ENCODE measurements around the gene TSPAN14. TPM values are rescaled to one million over a fixed set of nuclear protein-coding genes. Genes with fewer than 3 reads are reported as not detected.
"Not testable (repeated sequence)": the region's sequence is repeated elsewhere in the genome, so short reads cannot be mapped to it uniquely, and the experiment has no call there.

Gene TSPAN14
- total RNA-seq, 1 experiment from 2014 or later, result 46.9 TPM

DNA sequence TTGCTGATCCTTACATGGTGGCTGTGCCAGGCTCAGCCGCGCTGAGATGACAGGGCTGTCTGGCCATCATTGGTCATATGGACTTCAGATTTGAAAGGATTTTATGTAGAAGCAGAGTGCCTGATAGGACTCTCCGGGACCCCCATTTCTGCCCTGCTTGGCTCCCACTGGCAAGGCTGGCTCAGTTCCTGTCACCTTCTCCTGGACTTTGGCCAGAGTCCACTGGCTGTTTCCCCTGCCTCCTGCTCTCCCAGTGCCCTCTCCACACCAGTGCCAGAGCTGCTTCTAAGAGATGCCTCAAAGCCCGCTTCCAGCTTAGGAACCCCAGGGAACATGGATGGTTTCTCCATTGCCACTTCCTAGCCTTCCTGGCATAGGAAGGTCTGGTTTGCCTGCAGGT lies 78.5 kb downstream of the TSPAN14 start:
- CTCF ChIA-PET, result no interaction called here

GRCh38 chr10:80534059-80534458 lies 79.9 kb downstream of the TSPAN14 start:
- H3K36me3 Mint-ChIP-seq (ENCODE audit: insufficient read depth, unreplicated experiment); intact Hi-C loops (cut with micrococcal nuclease); H3K27me3 Mint-ChIP-seq (ENCODE audit: insufficient read depth, unreplicated experiment); H3K9me3 Mint-ChIP-seq (ENCODE audit: unreplicated experiment); H3K4me1 Mint-ChIP-seq (ENCODE audit: insufficient read depth, unreplicated experiment); H3K27ac Mint-ChIP-seq (ENCODE audit: low read depth, unreplicated experiment); POLR2A ChIA-PET; BruUV-seq (replicated peaks); DNase-seq (ENCODE audit: unreplicated experiment); CTCF ChIA-PET; H3K4me3 Mint-ChIP-seq (ENCODE audit: unreplicated experiment): not testable (repeated sequence)

More for the DNA sequence above, 78.5 kb downstream of the TSPAN14 start:
- no peak overlapping the region for H3K4me3 Mint-ChIP-seq (ENCODE audit: unreplicated experiment)
- no TSS peak for BruUV-seq (replicated peaks)
- no peak overlapping the region for H3K27ac Mint-ChIP-seq (ENCODE audit: low read depth, unreplicated experiment)
- TF ChIP-seq, protein P1, sequence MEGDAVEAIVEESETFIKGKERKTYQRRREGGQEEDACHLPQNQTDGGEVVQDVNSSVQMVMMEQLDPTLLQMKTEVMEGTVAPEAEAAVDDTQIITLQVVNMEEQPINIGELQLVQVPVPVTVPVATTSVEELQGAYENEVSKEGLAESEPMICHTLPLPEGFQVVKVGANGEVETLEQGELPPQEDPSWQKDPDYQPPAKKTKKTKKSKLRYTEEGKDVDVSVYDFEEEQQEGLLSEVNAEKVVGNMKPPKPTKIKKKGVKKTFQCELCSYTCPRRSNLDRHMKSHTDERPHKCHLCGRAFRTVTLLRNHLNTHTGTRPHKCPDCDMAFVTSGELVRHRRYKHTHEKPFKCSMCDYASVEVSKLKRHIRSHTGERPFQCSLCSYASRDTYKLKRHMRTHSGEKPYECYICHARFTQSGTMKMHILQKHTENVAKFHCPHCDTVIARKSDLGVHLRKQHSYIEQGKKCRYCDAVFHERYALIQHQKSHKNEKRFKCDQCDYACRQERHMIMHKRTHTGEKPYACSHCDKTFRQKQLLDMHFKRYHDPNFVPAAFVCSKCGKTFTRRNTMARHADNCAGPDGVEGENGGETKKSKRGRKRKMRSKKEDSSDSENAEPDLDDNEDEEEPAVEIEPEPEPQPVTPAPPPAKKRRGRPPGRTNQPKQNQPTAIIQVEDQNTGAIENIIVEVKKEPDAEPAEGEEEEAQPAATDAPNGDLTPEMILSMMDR (IDR thresholded peaks at IDR 0.05; ENCODE audit: unreplicated experiment), result no peak
- H3K9me3 Mint-ChIP-seq (ENCODE audit: unreplicated experiment), result no peaks in the 10 kb centered on the region
- no peaks in the 10 kb centered on the region for H3K4me1 Mint-ChIP-seq (ENCODE audit: insufficient read depth, unreplicated experiment)
- POLR2A ChIA-PET, result no interaction called here
- DNase-seq (ENCODE audit: unreplicated experiment), result no peak
- intact Hi-C loops (cut with micrococcal nuclease), result no loop called here
- peaks cover 6% of the 10 kb centered on the region for H3K36me3 Mint-ChIP-seq (ENCODE audit: insufficient read depth, unreplicated experiment)
- no peaks in the 10 kb centered on the region for H3K27me3 Mint-ChIP-seq (ENCODE audit: insufficient read depth, unreplicated experiment)

DNA sequence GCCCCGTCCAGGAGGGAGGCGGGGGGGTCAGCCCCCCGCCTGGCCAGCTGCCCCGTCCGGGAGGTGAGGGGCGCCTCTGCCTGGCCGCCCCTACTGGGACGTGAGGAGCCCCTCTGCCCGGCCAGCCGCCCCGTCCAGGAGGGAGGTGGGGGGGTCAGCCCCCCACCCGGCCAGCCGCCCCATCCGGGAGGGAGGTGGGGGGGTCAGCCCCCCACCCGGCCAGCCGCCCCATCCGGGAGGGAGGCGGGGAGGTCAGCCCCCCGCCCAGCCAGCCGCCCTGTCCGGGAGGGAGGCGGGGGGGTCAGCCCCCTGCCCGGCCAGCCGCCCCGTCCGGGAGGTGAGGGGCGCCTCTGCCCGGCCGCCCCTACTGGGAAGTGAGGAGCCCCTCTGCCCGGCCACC lies 80.5 kb downstream of the TSPAN14 start:
- H3K36me3 Mint-ChIP-seq (ENCODE audit: insufficient read depth, unreplicated experiment), result not testable (repeated sequence)

GRCh38 chr10:80535671-80536360 lies 81.7 kb downstream of the TSPAN14 start:
- peak; percentile 76 for DNase-seq (ENCODE audit: unreplicated experiment)
- ChIA-PET CTCF (interaction anchor here (0.6 to 1.3 kb wide), 8 partner anchors 11 to 127 kb away, joined by 3 to 8 read pairs (median 5); no protein-coding TSS in a partner anchor), POLR2A (interaction anchor here (0.7 kb wide), 2 partner anchors 68 to 478 kb away, joined by 4 read pairs; no protein-coding TSS in a partner anchor)
- H3K27ac Mint-ChIP-seq (ENCODE audit: low read depth, unreplicated experiment), result peak overlapping the region; percentile 88
- peak overlapping the region; percentile 81 for H3K4me3 Mint-ChIP-seq (ENCODE audit: unreplicated experiment)
- H3K4me1 Mint-ChIP-seq (ENCODE audit: insufficient read depth, unreplicated experiment), result peaks cover 5% of the 10 kb centered on the region
- no peaks in the 10 kb centered on the region for H3K27me3 Mint-ChIP-seq (ENCODE audit: insufficient read depth, unreplicated experiment)
- no peaks in the 10 kb centered on the region for H3K9me3 Mint-ChIP-seq (ENCODE audit: unreplicated experiment)
- BruUV-seq (replicated peaks), result no TSS peak
- intact Hi-C loops (cut with micrococcal nuclease), result loop anchor here (1.0 to 5.0 kb wide), 2 partner anchors 126 to 388 kb away; no protein-coding TSS in a partner anchor
- peaks cover 6% of the 10 kb centered on the region for H3K36me3 Mint-ChIP-seq (ENCODE audit: insufficient read depth, unreplicated experiment)
- TF ChIP-seq, protein P1 (IDR thresholded peaks at IDR 0.05; ENCODE audit: unreplicated experiment), result peak; percentile 68

More for the DNA sequence above, 80.5 kb downstream of the TSPAN14 start:
- H3K27me3 Mint-ChIP-seq (ENCODE audit: insufficient read depth, unreplicated experiment); H3K9me3 Mint-ChIP-seq (ENCODE audit: unreplicated experiment); BruUV-seq (replicated peaks); CTCF ChIA-PET; POLR2A ChIA-PET; H3K4me3 Mint-ChIP-seq (ENCODE audit: unreplicated experiment); H3K27ac Mint-ChIP-seq (ENCODE audit: low read depth, unreplicated experiment); H3K4me1 Mint-ChIP-seq (ENCODE audit: insufficient read depth, unreplicated experiment); DNase-seq (ENCODE audit: unreplicated experiment): not testable (repeated sequence)
- intact Hi-C loops (cut with micrococcal nuclease), result loop anchor here (5.0 kb wide), 1 partner anchor 128 kb away; no protein-coding TSS in a partner anchor

DNA sequence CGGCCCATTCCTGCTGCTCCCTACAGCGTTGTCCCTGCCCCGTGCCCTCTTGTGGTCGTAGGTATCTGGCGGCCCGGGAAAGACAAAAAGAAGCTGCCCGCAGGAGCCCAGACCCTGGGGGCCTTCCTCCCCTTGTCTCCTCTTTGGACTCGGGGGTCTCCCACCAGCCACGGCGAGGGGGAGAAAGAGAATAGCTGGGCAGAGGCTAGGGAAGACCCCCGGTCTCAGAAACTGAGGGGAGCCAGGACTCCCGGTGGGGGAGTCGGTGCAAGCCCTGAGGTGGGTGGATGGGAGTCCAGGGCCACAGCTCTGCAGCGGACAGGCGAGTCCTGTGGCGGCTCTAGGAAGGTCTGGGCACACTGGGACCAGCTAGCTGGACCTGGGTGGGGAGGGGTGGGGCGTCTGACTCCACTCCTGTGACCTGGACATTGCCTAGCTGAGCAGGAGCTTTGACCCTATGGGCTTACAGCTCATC lies 82.3 kb downstream of the TSPAN14 start:
- ChIA-PET POLR2A (interaction anchor here (0.7 kb wide), 2 partner anchors 67 to 477 kb away, joined by 4 read pairs; no protein-coding TSS in a partner anchor), CTCF (interaction anchor here (0.6 to 1.3 kb wide), 16 partner anchors 10 to 482 kb away, joined by 3 to 8 read pairs (median 4); no protein-coding TSS in a partner anchor)
- TF ChIP-seq, protein P1 (IDR thresholded peaks at IDR 0.05; ENCODE audit: unreplicated experiment), result no peak
- H3K9me3 Mint-ChIP-seq (ENCODE audit: unreplicated experiment), result no peaks in the 10 kb centered on the region
- no peak for DNase-seq (ENCODE audit: unreplicated experiment)
- H3K4me3 Mint-ChIP-seq (ENCODE audit: unreplicated experiment), result peak overlapping the region; percentile 81
- H3K4me1 Mint-ChIP-seq (ENCODE audit: insufficient read depth, unreplicated experiment), result peaks cover 10% of the 10 kb centered on the region
- TSS peak; percentile 55 for BruUV-seq (replicated peaks)
- intact Hi-C loops (cut with micrococcal nuclease), result loop anchor here (1.0 to 5.0 kb wide), 2 partner anchors 126 to 388 kb away; no protein-coding TSS in a partner anchor
- H3K36me3 Mint-ChIP-seq (ENCODE audit: insufficient read depth, unreplicated experiment), result peaks cover 6% of the 10 kb centered on the region
- H3K27ac Mint-ChIP-seq (ENCODE audit: low read depth, unreplicated experiment), result peak overlapping the region; percentile 88
- no peaks in the 10 kb centered on the region for H3K27me3 Mint-ChIP-seq (ENCODE audit: insufficient read depth, unreplicated experiment)
